ENCODE data around the gene KLRB1. TPM values are rescaled to one million over a fixed set of nuclear protein-coding genes. Genes with fewer than 3 reads are reported as not detected.

Gene KLRB1
- total RNA-seq, result 0.95 and 1.1 TPM in 2 replicates

GRCh38 chr12:9607716-9608115 is at the start of gene KLRB1:
TSS of gene KLRB1 (minus strand) at chr12:9607916. CDS start at chr12:9607839, 77 bp downstream.
- intact Hi-C loops (cut with micrococcal nuclease), result no loop called here

GRCh38 chr12:9651265-9651729 is 43.6 kb upstream of the KLRB1 start:
- intact Hi-C loops (cut with micrococcal nuclease), result no loop called here

- intact Hi-C loops (cut with micrococcal nuclease), result loop anchor here (1.0 kb wide), 1 partner anchor 19 kb away; the partner anchor contains the start of gene CLEC2D
These were observed 42.4 kb upstream of the KLRB1 start for GRCh38 chr12:9650151-9650576.

- intact Hi-C loops (cut with micrococcal nuclease), result loop anchor here (2.0 to 5.0 kb wide), 3 partner anchors 33 to 219 kb away; partner anchors contain the start of gene CLEC2B
These were observed 41.8 kb upstream of the KLRB1 start for GRCh38 chr12:9649532-9649940.

- intact Hi-C loops (cut with micrococcal nuclease), result loop anchor here (1.0 to 5.0 kb wide), 7 partner anchors 33 to 220 kb away; partner anchors contain the start of genes CD69 and CLEC2B
These were observed 41.2 kb upstream of the KLRB1 start for GRCh38 chr12:9648701-9649531.

GRCh38 chr12:9647825-9648700 is 40.3 kb upstream of the KLRB1 start:
- intact Hi-C loops (cut with micrococcal nuclease), result loop anchor here (1.0 to 5.0 kb wide), 8 partner anchors 14 to 221 kb away; partner anchors contain the start of genes CD69 and CLEC2B

GRCh38 chr12:9646794-9647781 is 39.4 kb upstream of the KLRB1 start:
- intact Hi-C loops (cut with micrococcal nuclease), result loop anchor here (1.0 to 5.0 kb wide), 2 partner anchors 13 to 35 kb away; no protein-coding TSS in a partner anchor

- intact Hi-C loops (cut with micrococcal nuclease), result loop anchor here (5.0 kb wide), 1 partner anchor 37 kb away; no protein-coding TSS in a partner anchor
These were observed 37.4 kb upstream of the KLRB1 start for GRCh38 chr12:9644985-9645551.

GRCh38 chr12:9643266-9643660 is 35.5 kb upstream of the KLRB1 start:
- intact Hi-C loops (cut with micrococcal nuclease), result no loop called here

- intact Hi-C loops (cut with micrococcal nuclease), result no loop called here
These were observed 35.0 kb upstream of the KLRB1 start for GRCh38 chr12:9642606-9643265.

GRCh38 chr12:9640024-9640423 is 32.3 kb upstream of the KLRB1 start:
- intact Hi-C loops (cut with micrococcal nuclease), result no loop called here

- intact Hi-C loops (cut with micrococcal nuclease), result no loop called here
These were observed 29.1 kb upstream of the KLRB1 start for GRCh38 chr12:9636851-9637206.

- intact Hi-C loops (cut with micrococcal nuclease), result no loop called here
These were observed 28.6 kb upstream of the KLRB1 start for GRCh38 chr12:9636150-9636850.

GRCh38 chr12:9634969-9635754 is 27.4 kb upstream of the KLRB1 start:
- intact Hi-C loops (cut with micrococcal nuclease), result loop anchor here (1.0 to 5.0 kb wide), 5 partner anchors 12 to 304 kb away; no protein-coding TSS in a partner anchor

GRCh38 chr12:9634177-9634803 is 26.6 kb upstream of the KLRB1 start:
- intact Hi-C loops (cut with micrococcal nuclease), result loop anchor here (1.0 to 5.0 kb wide), 5 partner anchors 13 to 303 kb away; no protein-coding TSS in a partner anchor

- intact Hi-C loops (cut with micrococcal nuclease), result loop anchor here (5.0 kb wide), 1 partner anchor 40 kb away; no protein-coding TSS in a partner anchor
These were observed 25.1 kb upstream of the KLRB1 start for GRCh38 chr12:9632766-9633165.

- intact Hi-C loops (cut with micrococcal nuclease), result no loop called here
These were observed 19.1 kb upstream of the KLRB1 start for GRCh38 chr12:9626821-9627220.

Measured in T-helper 2 cell treated with Interferon-gamma antibody and Interleukin-4, amounts not matched to agents 100 ng/mL and 5 ng/mL, for 36 hours (primary cell).